K562 (cell line): ENCODE data around the gene TBCC. TPM values are rescaled to one million over a fixed set of nuclear protein-coding genes. Genes with fewer than 3 reads are reported as not detected.

Experiments
- ATF1 ChIP-seq, 2 experiments: fragments of 450-650 bp in 1 of 2; IDR thresholded peaks; 2 replicates each; pipeline ENCODE4 v1.6.1; 2016; ENCODE audit warnings: missing compliant biosample characterization in 1 of 2, missing genetic modification characterization in 1 of 2
- CBFA2T2 ChIP-seq: fragments of 450-650 bp; conservative IDR thresholded peaks from 2 replicates; pipeline ENCODE4 v1.6.1; 2017; ENCODE audit warnings: mild to moderate bottlenecking
- CSDE1 ChIP-seq, 2 experiments: fragments of 450-650 bp; IDR thresholded peaks; 2 replicates each; pipeline ENCODE4 v1.6.1; 2016; ENCODE audit warnings: mild to moderate bottlenecking in 1 of 2
- CXXC5 ChIP-seq: fragments of 250-450 bp; sonication (Bioruptor Pico); IDR thresholded peaks from 2 replicates; pipeline ENCODE4 v1.8.0; 2022; ENCODE audit warnings: inconsistent platforms, mild to moderate bottlenecking, moderate library complexity
- FUS ChIP-seq: fragments of 200-400 bp; formaldehyde crosslinking; optimal IDR thresholded peaks from 2 replicates; pipeline ENCODE3; 2017; ENCODE audit warnings: low read depth, low read length
- HDAC3 ChIP-seq: fragments of 450-650 bp; IDR thresholded peaks from 2 replicates; pipeline ENCODE4 v1.6.1; 2018; ENCODE audit warnings: borderline replicate concordance, mild to moderate bottlenecking, moderate library complexity; ENCODE audit not compliant: partially characterized antibody
- KLF1 ChIP-seq: fragments of 450-650 bp; IDR thresholded peaks from 2 replicates; pipeline ENCODE4 v1.6.1; 2016; ENCODE audit warnings: missing genetic modification characterization, missing compliant biosample characterization
- MCM2 ChIP-seq: fragments of 450-650 bp; IDR thresholded peaks from 2 replicates; pipeline ENCODE4 v1.6.1; 2017; ENCODE audit warnings: low read depth, mild to moderate bottlenecking
- MEF2D ChIP-seq: conservative IDR thresholded peaks from 2 replicates; pipeline ENCODE4 v1.6.1; 2016; ENCODE audit warnings: low read depth, missing genetic modification characterization, missing compliant biosample characterization
- MTF1 ChIP-seq: fragments of 250-450 bp; sonication (Bioruptor Pico); IDR thresholded peaks from 2 replicates; pipeline ENCODE4 v1.9.0; 2021; ENCODE audit warnings: moderate library complexity, mild to moderate bottlenecking, inconsistent platforms, borderline replicate concordance
- NFRKB ChIP-seq: fragments of 450-650 bp; IDR thresholded peaks from 2 replicates; pipeline ENCODE4 v1.6.1; 2016; ENCODE audit warnings: low read depth
- SLC30A9 ChIP-seq: fragments of 250-450 bp; sonication (Bioruptor Pico); IDR thresholded peaks from 2 replicates; pipeline ENCODE4 v1.8.0; 2022; ENCODE audit warnings: mild to moderate bottlenecking, moderate library complexity
- STAT5B ChIP-seq: fragments of 250-450 bp; sonication (Bioruptor Pico); IDR thresholded peaks from 2 replicates; pipeline ENCODE4 v1.8.0; 2021; ENCODE audit warnings: mild to moderate bottlenecking, inconsistent platforms
- TAF1 ChIP-seq: IDR thresholded peaks from 2 replicates; pipeline ENCODE4 v1.6.1; 2011; ENCODE audit warnings: mild to moderate bottlenecking, low read length, moderate library complexity; ENCODE audit not compliant: insufficient read depth, control insufficient read depth, severe bottlenecking; ENCODE audit errors: extremely low read depth
- U2AF2 ChIP-seq: fragments of 200-400 bp; formaldehyde crosslinking; optimal IDR thresholded peaks from 2 replicates; pipeline ENCODE3; 2017; ENCODE audit warnings: low read depth, mild to moderate bottlenecking, low read length
- ZNF165 ChIP-seq: fragments of 250-450 bp; sonication (Bioruptor Pico); IDR thresholded peaks from 2 replicates; pipeline ENCODE4 v1.4.0; 2020; ENCODE audit warnings: borderline replicate concordance
- polyA plus RNA-seq, 8 experiments: library from polyadenylated mRNA; depleted of rRNA in 4 of 8; stranded (reverse) in 5 of 8; unstranded in 3 of 8; fragments of >200 nt; fragmentation: Nextera tagmentation in 2 of 8; fragmentation: Illumina TruSeq in 1 of 8; extraction: Ambion mirVana in 2 of 8; extraction: Trizol in 1 of 8; gene quantifications; 2 replicates each; pipeline versions ENCODE4 v1.2.1 to v1.2.3, GENCODE V29; 2011 to 2014; ENCODE audit warnings: inconsistent platforms in 1 of 8, missing spikeins in 1 of 8
- total RNA-seq, 7 experiments: library from RNA; depleted of rRNA in 6 of 7; stranded (reverse); fragments of >200 nt in 6 of 7; fragmentation: Illumina TruSeq in 2 of 7; extraction: Trizol in 2 of 7; gene quantifications; 2 replicates each; pipeline versions ENCODE4 v1.2.1 to v1.2.3, GENCODE V29; 2011 to 2021; ENCODE audit warnings: low replicate concordance in 1 of 7
- TF ChIP-seq, protein P1 (sequence below), 2 experiments: IDR thresholded peaks; 2 replicates each; pipeline ENCODE4 v1.6.1; 2012; ENCODE audit warnings: improper control_type of control experiment in 2 of 2, low read depth in 2 of 2, low read length in 2 of 2, borderline replicate concordance in 1 of 2
- TF ChIP-seq, protein P2 (sequence below): fragments of 450-650 bp; conservative IDR thresholded peaks from 2 replicates; pipeline ENCODE4 v1.6.1; 2016; ENCODE audit warnings: missing genetic modification characterization, low read depth, mild to moderate bottlenecking, missing compliant biosample characterization, moderate library complexity
- TF ChIP-seq, protein P3 (sequence below): sonication (generic); formaldehyde crosslinking; IDR thresholded peaks from 2 replicates; pipeline ENCODE4 v1.8.1; 2022; ENCODE audit warnings: missing genetic modification reagents
- TF ChIP-seq, protein P4 (sequence below): fragments of 450-650 bp; IDR thresholded peaks from 2 replicates; pipeline ENCODE4 v1.6.1; 2016; ENCODE audit warnings: antibody characterized with exemption
- TF ChIP-seq, protein P5 (sequence below): fragments of 250-450 bp; sonication (Bioruptor Pico); IDR thresholded peaks from 2 replicates; pipeline ENCODE4 v1.4.0; 2020

Gene TBCC
- total and polyA plus RNA-seq, 9 of the 15 experiments (the other 6 are each of a cell fraction or from before 2014, with no cell fraction given): 2.8 to 34.1 (median 23.3) TPM

DNA sequence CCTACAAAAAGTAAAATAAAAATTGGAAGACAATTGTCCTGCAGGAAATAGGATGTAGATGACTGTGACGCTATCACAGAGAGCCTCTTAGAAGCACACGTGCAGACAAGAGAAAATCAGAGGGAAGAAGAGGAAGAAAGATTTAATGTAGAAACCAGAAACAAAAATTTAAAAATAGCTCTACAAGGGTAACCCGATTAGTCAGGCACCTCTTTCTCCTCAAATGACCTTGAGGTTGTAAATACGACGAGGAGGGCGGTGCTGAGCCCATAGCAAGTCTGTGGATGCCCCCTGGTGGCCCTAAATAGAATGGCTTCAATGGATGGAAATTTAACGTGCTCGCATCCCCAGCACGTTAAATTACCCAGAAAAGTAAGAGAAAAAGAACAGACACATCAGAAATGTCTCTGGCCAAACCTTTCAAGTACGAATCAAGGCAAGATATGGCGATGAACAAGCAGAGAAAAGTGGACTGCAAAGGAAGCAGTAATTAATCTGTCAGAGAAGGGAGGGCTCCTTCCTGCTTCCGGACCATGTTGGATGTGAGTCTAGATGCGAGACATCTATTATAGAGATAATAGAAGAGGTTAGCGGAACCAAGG, 19.3 kb downstream of the TBCC start (continued):
- TF ChIP-seq, protein P1, sequence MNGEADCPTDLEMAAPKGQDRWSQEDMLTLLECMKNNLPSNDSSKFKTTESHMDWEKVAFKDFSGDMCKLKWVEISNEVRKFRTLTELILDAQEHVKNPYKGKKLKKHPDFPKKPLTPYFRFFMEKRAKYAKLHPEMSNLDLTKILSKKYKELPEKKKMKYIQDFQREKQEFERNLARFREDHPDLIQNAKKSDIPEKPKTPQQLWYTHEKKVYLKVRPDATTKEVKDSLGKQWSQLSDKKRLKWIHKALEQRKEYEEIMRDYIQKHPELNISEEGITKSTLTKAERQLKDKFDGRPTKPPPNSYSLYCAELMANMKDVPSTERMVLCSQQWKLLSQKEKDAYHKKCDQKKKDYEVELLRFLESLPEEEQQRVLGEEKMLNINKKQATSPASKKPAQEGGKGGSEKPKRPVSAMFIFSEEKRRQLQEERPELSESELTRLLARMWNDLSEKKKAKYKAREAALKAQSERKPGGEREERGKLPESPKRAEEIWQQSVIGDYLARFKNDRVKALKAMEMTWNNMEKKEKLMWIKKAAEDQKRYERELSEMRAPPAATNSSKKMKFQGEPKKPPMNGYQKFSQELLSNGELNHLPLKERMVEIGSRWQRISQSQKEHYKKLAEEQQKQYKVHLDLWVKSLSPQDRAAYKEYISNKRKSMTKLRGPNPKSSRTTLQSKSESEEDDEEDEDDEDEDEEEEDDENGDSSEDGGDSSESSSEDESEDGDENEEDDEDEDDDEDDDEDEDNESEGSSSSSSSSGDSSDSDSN (IDR thresholded peaks at IDR 0.05; ENCODE audit: borderline replicate concordance in 1 of 2, low read depth in 2 of 2, low read length in 2 of 2): no peak
- TF ChIP-seq, protein P2, sequence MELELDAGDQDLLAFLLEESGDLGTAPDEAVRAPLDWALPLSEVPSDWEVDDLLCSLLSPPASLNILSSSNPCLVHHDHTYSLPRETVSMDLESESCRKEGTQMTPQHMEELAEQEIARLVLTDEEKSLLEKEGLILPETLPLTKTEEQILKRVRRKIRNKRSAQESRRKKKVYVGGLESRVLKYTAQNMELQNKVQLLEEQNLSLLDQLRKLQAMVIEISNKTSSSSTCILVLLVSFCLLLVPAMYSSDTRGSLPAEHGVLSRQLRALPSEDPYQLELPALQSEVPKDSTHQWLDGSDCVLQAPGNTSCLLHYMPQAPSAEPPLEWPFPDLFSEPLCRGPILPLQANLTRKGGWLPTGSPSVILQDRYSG: no peak
- TF ChIP-seq FUS: no peak
- TF ChIP-seq STAT5B: no peak
- no peak for TF ChIP-seq ATF1 (CRISPR knock-in tag; IDR thresholded peaks at IDR 0.05)
- peak; percentile 71; the same call in 1 of the 2 replicates for TF ChIP-seq ATF1 (tag; IDR thresholded peaks at IDR 0.05)
- TF ChIP-seq HDAC3: peak; percentile 58
- no peak for TF ChIP-seq NFRKB
- TF ChIP-seq, protein P3, sequence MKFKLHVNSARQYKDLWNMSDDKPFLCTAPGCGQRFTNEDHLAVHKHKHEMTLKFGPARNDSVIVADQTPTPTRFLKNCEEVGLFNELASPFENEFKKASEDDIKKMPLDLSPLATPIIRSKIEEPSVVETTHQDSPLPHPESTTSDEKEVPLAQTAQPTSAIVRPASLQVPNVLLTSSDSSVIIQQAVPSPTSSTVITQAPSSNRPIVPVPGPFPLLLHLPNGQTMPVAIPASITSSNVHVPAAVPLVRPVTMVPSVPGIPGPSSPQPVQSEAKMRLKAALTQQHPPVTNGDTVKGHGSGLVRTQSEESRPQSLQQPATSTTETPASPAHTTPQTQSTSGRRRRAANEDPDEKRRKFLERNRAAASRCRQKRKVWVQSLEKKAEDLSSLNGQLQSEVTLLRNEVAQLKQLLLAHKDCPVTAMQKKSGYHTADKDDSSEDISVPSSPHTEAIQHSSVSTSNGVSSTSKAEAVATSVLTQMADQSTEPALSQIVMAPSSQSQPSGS (CRISPR knock-in tag): no peak
- TF ChIP-seq MTF1: no peak
- TF ChIP-seq SLC30A9 (CRISPR knock-in tag): no peak
- TF ChIP-seq, protein P4, sequence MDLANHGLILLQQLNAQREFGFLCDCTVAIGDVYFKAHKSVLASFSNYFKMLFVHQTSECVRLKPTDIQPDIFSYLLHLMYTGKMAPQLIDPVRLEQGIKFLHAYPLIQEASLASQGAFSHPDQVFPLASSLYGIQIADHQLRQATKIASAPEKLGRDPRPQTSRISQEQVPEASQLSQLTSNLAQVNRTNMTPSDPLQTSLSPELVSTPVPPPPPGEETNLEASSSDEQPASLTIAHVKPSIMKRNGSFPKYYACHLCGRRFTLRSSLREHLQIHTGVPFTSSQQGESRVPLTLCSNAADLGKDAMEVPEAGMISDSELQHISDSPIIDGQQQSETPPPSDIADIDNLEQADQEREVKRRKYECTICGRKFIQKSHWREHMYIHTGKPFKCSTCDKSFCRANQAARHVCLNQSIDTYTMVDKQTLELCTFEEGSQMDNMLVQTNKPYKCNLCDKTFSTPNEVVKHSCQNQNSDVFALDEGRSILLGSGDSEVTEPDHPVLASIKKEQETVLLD: no peak
- no peak for TF ChIP-seq KLF1 (tag)
- no peak for TF ChIP-seq CBFA2T2
- no peak for TF ChIP-seq MCM2
- no peak for TF ChIP-seq U2AF2
- no peak for TF ChIP-seq TAF1
- no peak for TF ChIP-seq ZNF165
- peak; percentile 49; the same call in 1 of the 2 replicates for TF ChIP-seq CXXC5 (CRISPR knock-in tag)
- TF ChIP-seq, protein P5, sequence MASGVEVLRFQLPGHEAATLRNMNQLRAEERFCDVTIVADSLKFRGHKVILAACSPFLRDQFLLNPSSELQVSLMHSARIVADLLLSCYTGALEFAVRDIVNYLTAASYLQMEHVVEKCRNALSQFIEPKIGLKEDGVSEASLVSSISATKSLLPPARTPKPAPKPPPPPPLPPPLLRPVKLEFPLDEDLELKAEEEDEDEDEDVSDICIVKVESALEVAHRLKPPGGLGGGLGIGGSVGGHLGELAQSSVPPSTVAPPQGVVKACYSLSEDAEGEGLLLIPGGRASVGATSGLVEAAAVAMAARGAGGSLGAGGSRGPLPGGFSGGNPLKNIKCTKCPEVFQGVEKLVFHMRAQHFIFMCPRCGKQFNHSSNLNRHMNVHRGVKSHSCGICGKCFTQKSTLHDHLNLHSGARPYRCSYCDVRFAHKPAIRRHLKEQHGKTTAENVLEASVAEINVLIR (CRISPR knock-in tag): no peak
- TF ChIP-seq MEF2D (tag): peak; percentile 89
- TF ChIP-seq CSDE1 (IDR thresholded peaks at IDR 0.05): no peak
